Keratinocyte (primary cell): Measurements from ENCODE around the gene CDC42SE2.

ENCODE experiments used
- CTCF ChIP-seq, 3 experiments: IDR thresholded peaks in 1 of 3; conservative IDR thresholded peaks in 1 of 3; optimal IDR thresholded peaks in 1 of 3; 2 replicates in 2 of 3; 3 replicates in 1 of 3; pipeline versions ENCODE3 to v1.5.1; 2011; ENCODE audit warnings: low read length in 3 of 3, mild to moderate bottlenecking in 3 of 3, moderate library complexity in 2 of 3, control low read depth in 1 of 3, inconsistent platforms in 1 of 3; ENCODE audit not compliant: insufficient read depth in 2 of 3; ENCODE audit errors: extremely low read depth in 1 of 3
- EZH2 ChIP-seq: IDR thresholded peaks from one replicate; pipeline ENCODE4 v1.6.1; 2012; ENCODE audit warnings: inconsistent platforms, mild to moderate bottlenecking, low read length, moderate library complexity

- TF ChIP-seq CTCF (optimal IDR thresholded peaks at IDR 0.05 in 1 of 3, IDR thresholded peaks at IDR 0.05 in 1 of 3, conservative IDR thresholded peaks at IDR 0.05 in 1 of 3; ENCODE audit: extremely low read depth in 1 of 3, insufficient read depth in 2 of 3, low read length in 3 of 3) (no peak), EZH2 (no peak)
Observed at GRCh38 chr5:131384616-131385214, 120.9 kb downstream of the CDC42SE2 start.
